A549 (cell line): ENCODE measurements around the gene TPST1.

ENCODE experiments used
- CEBPB ChIP-seq, 2 experiments: fragments of >200 bp in 1 of 2; sonication (Bioruptor Twin) in 1 of 2; formaldehyde crosslinking in 1 of 2; IDR thresholded peaks; 2 replicates each; pipeline ENCODE4 v1.6.1; 2012 to 2016
- EHF ChIP-seq: fragments of 250-450 bp; sonication (Bioruptor Pico); IDR thresholded peaks from 2 replicates; pipeline ENCODE4 v1.5.0; 2020; ENCODE audit warnings: mild to moderate bottlenecking
- EP300 ChIP-seq, 2 experiments: fragments of >200 bp; sonication (Bioruptor Twin); formaldehyde crosslinking; IDR thresholded peaks; 2 replicates in 1 of 2; 3 replicates in 1 of 2; pipeline ENCODE4 v1.6.1; 2016 to 2017
- ESRRA ChIP-seq: fragments of 150-350 bp; IDR thresholded peaks from 2 replicates; pipeline ENCODE4 v1.6.1; 2014; ENCODE audit warnings: mild to moderate bottlenecking, low read length, borderline replicate concordance
- JUN ChIP-seq, 2 experiments: fragments of >200 bp; sonication (Bioruptor Twin); formaldehyde crosslinking; IDR thresholded peaks; 2 replicates in 1 of 2; 3 replicates in 1 of 2; pipeline ENCODE4 v1.6.1; 2016 to 2017
- MYC ChIP-seq: IDR thresholded peaks from 2 replicates; pipeline ENCODE4 v1.6.1; 2012; ENCODE audit warnings: mild to moderate bottlenecking, inconsistent platforms, low read length, improper control_type of control experiment, borderline replicate concordance
- POLR2A ChIP-seq: IDR thresholded peaks from 2 replicates; pipeline ENCODE4 v1.6.1; 2012; ENCODE audit warnings: mild to moderate bottlenecking, low read length
- RAD21 ChIP-seq, 2 experiments: fragments of >200 bp in 1 of 2; sonication (Bioruptor Twin) in 1 of 2; formaldehyde crosslinking in 1 of 2; IDR thresholded peaks in 1 of 2; conservative IDR thresholded peaks in 1 of 2; 2 replicates in 1 of 2; 3 replicates in 1 of 2; pipeline ENCODE4 v1.6.1; 2012 to 2018; ENCODE audit warnings: inconsistent platforms in 1 of 2
- SMC3 ChIP-seq: fragments of >200 bp; sonication (Bioruptor Twin); formaldehyde crosslinking; IDR thresholded peaks from 3 replicates; pipeline ENCODE4 v1.6.1; 2018; ENCODE audit warnings: inconsistent platforms
- TF ChIP-seq, protein P1 (sequence below): fragments of >200 bp; sonication (Bioruptor Twin); formaldehyde crosslinking; IDR thresholded peaks from 3 replicates; pipeline ENCODE4 v1.5.1; 2016
- TF ChIP-seq, protein P2 (sequence below): IDR thresholded peaks from 2 replicates; pipeline ENCODE4 v1.6.1; 2012
- TF ChIP-seq, protein P3 (sequence below): fragments of 450-650 bp; IDR thresholded peaks from 2 replicates; pipeline ENCODE4 v1.6.1; 2014; ENCODE audit warnings: antibody characterized with exemption

DNA sequence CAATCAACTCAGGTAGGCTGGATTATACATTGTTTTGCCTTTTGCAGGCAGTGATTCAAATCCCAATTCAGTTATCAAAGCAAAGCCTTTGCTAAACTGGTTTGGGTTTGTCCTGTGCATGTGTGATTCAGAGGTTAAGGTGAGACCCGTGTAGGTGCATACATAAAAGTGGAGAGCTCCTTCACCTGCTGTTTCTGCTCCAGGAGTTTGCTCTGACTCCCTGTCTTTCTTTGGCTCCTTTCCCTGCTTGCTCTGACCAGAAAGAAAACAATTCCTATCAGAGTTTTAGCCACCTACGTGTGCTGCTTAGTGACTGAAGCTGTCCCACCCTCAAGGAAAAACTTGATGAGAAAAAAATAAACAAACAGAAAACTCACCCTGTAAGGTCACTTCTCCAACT, 101.1 kb downstream of the TPST1 start:
- TF ChIP-seq SMC3, result no peak
- TF ChIP-seq JUN (IDR thresholded peaks at IDR 0.05), result no peak
- TF ChIP-seq, protein P1, sequence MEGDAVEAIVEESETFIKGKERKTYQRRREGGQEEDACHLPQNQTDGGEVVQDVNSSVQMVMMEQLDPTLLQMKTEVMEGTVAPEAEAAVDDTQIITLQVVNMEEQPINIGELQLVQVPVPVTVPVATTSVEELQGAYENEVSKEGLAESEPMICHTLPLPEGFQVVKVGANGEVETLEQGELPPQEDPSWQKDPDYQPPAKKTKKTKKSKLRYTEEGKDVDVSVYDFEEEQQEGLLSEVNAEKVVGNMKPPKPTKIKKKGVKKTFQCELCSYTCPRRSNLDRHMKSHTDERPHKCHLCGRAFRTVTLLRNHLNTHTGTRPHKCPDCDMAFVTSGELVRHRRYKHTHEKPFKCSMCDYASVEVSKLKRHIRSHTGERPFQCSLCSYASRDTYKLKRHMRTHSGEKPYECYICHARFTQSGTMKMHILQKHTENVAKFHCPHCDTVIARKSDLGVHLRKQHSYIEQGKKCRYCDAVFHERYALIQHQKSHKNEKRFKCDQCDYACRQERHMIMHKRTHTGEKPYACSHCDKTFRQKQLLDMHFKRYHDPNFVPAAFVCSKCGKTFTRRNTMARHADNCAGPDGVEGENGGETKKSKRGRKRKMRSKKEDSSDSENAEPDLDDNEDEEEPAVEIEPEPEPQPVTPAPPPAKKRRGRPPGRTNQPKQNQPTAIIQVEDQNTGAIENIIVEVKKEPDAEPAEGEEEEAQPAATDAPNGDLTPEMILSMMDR, result no peak
- no peak for TF ChIP-seq POLR2A
- no peak for TF ChIP-seq RAD21 (conservative IDR thresholded peaks at IDR 0.05 in 1 of 2, IDR thresholded peaks at IDR 0.05 in 1 of 2)
- TF ChIP-seq CEBPB (IDR thresholded peaks at IDR 0.05), result no peak
- TF ChIP-seq EP300 (IDR thresholded peaks at IDR 0.05), result no peak
- TF ChIP-seq, protein P2, sequence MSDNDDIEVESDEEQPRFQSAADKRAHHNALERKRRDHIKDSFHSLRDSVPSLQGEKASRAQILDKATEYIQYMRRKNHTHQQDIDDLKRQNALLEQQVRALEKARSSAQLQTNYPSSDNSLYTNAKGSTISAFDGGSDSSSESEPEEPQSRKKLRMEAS, result no peak
- no peak for TF ChIP-seq ESRRA
- TF ChIP-seq, protein P3, sequence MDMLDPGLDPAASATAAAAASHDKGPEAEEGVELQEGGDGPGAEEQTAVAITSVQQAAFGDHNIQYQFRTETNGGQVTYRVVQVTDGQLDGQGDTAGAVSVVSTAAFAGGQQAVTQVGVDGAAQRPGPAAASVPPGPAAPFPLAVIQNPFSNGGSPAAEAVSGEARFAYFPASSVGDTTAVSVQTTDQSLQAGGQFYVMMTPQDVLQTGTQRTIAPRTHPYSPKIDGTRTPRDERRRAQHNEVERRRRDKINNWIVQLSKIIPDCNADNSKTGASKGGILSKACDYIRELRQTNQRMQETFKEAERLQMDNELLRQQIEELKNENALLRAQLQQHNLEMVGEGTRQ, result no peak
- no peak for TF ChIP-seq MYC
- TF ChIP-seq EHF (CRISPR knock-in tag), result no peak
